Smooth muscle cell (in vitro differentiated cells): ENCODE data around the gene GSS. TPM values are rescaled to one million over a fixed set of nuclear protein-coding genes. Genes with fewer than 3 reads are reported as not detected.

Source experiments
- DNase-seq: peaks from one replicate; lab custom pipeline; 2025; ENCODE audit not compliant: unreplicated experiment; lab: John Stamatoyannopoulos, UW
- H2AFZ ChIP-seq: fragments of 200-600 bp; sonication (generic); 2 replicates; pipeline ENCODE4 v1.6.0; 2016; ENCODE audit warnings: antibody characterized with exemption, low read depth, mild to moderate bottlenecking
- H3F3A ChIP-seq: fragments of 200-600 bp; sonication (generic); 2 replicates; pipeline ENCODE4 v1.6.0; 2017; ENCODE audit warnings: antibody characterized with exemption, low read depth
- H3K27ac ChIP-seq: fragments of 200-600 bp; sonication (generic); 2 replicates; pipeline ENCODE4 v1.5.1; 2016; ENCODE audit warnings: low read depth, mild to moderate bottlenecking
- H3K27me3 ChIP-seq: fragments of 200-600 bp; sonication (generic); 2 replicates; pipeline ENCODE4 v1.6.1; 2016; ENCODE audit warnings: low read depth, mild to moderate bottlenecking
- H3K36me3 ChIP-seq: fragments of 200-600 bp; sonication (generic); 2 replicates; pipeline ENCODE4 v1.5.1; 2016; ENCODE audit warnings: low read depth
- H3K4me1 ChIP-seq: fragments of 200-600 bp; sonication (generic); 2 replicates; pipeline ENCODE4 v1.5.1; 2016; ENCODE audit warnings: low read depth
- H3K4me2 ChIP-seq: fragments of 200-600 bp; sonication (generic); 2 replicates; pipeline ENCODE4 v1.6.0; 2016; ENCODE audit warnings: mild to moderate bottlenecking
- H3K4me3 ChIP-seq: fragments of 200-600 bp; sonication (generic); 2 replicates; pipeline ENCODE4 v1.5.1; 2016; ENCODE audit warnings: mild to moderate bottlenecking
- H3K79me2 ChIP-seq: fragments of 200-600 bp; sonication (generic); 2 replicates; pipeline ENCODE4 v1.6.0; 2016; ENCODE audit warnings: low read depth, mild to moderate bottlenecking
- H3K9ac ChIP-seq: fragments of 200-600 bp; sonication (generic); 2 replicates; pipeline ENCODE4 v1.6.0; 2016; ENCODE audit warnings: low read depth
- H3K9me3 ChIP-seq: fragments of 200-600 bp; sonication (generic); replicated peaks from 2 replicates; pipeline ENCODE4 v1.5.1; 2016; ENCODE audit warnings: low read depth
- H4K20me1 ChIP-seq: fragments of 200-600 bp; sonication (generic); 2 replicates; pipeline ENCODE4 v1.6.0; 2016; ENCODE audit warnings: low read depth
- WGBS: methylation state at CpG from one replicate; pipeline ENCODE4 v1.1.7; 2016; ENCODE audit warnings: low lambda C conversion rate; 5-methylcytosine and 5-hydroxymethylcytosine counted together
- polyA plus RNA-seq: library from polyadenylated mRNA; unstranded; fragments of >200 nt; fragmentation: Nextera tagmentation; extraction: Ambion mirVana; gene quantifications from 2 replicates; pipeline ENCODE4 v1.2.1, GENCODE V29; 2016
- total RNA-seq: library from RNA; depleted of rRNA; stranded (reverse); fragments of >200 nt; gene quantifications from 2 replicates; pipeline ENCODE4 v1.2.3, GENCODE V29; 2014
- TF ChIP-seq, protein P1 (sequence below): fragments of 200-600 bp; sonication (generic); IDR thresholded peaks from 2 replicates; pipeline ENCODE4 v1.5.1; 2017; ENCODE audit warnings: borderline replicate concordance, mild to moderate bottlenecking, antibody characterized with exemption; ENCODE audit not compliant: insufficient read depth, poor library complexity, severe bottlenecking

Gene GSS
- total and polyA plus RNA-seq, 2 experiments from 2014 or later: 48.4 to 71.6 TPM

DNA sequence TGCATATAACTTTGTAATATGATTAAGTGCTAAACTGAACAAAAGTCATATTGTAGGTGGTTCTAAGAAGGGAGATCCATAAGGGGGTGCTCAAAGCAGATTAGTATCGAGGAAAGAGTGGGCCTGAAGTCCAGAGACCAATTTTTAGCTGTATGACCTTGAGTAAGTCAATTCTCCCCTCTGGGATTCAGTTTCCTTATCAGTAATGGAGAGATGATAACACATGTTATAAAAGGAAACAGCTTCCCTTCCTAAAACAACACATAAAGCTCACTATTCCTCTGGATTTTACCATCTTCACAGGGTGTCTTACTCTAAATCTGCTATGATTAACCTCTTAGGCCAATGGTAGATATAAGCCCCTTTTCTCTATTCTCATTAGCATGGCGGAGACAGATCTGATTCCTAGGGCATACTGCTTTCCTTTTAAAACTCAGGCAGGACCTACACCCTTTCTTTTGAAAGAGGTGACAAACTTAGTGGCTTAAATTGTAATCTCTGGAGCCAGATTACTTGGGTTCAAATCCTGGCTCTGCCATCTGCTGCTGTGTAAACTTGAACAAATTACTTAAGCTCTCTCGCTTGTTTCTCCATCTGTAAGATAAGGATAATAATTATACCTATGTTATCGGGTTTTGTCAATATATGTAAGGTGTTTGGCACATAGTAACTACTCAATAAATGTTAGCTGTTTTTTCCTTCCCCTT, 39.7 kb downstream of the GSS start:
- Histone ChIP-seq H3K79me2 (no peaks in the 10 kb centered on the region), H3K4me3 (no peak overlapping the region), H3K9me3 (no peaks in the 10 kb centered on the region), H3K27ac (no peak overlapping the region), H4K20me1 (no peaks in the 10 kb centered on the region), H3K36me3 (no peaks in the 10 kb centered on the region), H2AFZ (no peak overlapping the region), H3K4me1 (no peaks in the 10 kb centered on the region), H3K4me2 (no peak overlapping the region), H3K9ac (no peak overlapping the region), H3K27me3 (no peaks in the 10 kb centered on the region), H3F3A (no peaks in the 10 kb centered on the region)
- WGBS: 91% methylated on average over 4 of the region's 4 CpGs
- TF ChIP-seq, protein P1, sequence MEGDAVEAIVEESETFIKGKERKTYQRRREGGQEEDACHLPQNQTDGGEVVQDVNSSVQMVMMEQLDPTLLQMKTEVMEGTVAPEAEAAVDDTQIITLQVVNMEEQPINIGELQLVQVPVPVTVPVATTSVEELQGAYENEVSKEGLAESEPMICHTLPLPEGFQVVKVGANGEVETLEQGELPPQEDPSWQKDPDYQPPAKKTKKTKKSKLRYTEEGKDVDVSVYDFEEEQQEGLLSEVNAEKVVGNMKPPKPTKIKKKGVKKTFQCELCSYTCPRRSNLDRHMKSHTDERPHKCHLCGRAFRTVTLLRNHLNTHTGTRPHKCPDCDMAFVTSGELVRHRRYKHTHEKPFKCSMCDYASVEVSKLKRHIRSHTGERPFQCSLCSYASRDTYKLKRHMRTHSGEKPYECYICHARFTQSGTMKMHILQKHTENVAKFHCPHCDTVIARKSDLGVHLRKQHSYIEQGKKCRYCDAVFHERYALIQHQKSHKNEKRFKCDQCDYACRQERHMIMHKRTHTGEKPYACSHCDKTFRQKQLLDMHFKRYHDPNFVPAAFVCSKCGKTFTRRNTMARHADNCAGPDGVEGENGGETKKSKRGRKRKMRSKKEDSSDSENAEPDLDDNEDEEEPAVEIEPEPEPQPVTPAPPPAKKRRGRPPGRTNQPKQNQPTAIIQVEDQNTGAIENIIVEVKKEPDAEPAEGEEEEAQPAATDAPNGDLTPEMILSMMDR: no peak
- no peak for DNase-seq

DNA sequence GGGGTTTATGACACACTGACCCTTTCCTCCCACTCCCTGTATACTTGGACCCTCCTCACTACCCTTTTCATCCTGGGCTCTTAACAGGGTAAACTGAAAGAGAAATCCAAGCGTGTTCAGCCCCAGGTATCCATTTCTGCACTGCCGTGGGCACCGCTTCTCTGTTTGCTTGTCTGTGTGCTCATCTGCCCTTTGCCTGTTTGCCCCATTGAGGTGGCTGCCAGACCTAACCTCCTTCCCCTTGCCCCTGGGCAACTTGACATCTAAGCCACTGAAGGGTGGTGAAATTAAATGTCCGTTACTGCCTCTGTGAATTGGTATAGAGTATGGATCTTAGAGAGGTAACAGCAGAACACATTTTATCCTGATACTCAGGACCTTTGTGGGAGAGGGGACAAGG, 40.5 kb downstream of the GSS start:
- Histone ChIP-seq H3K4me1 (no peaks in the 10 kb centered on the region), H3K27ac (no peak overlapping the region), H3K4me2 (no peak overlapping the region), H3K9ac (no peak overlapping the region), H3K36me3 (no peaks in the 10 kb centered on the region), H3K27me3 (no peaks in the 10 kb centered on the region), H3K9me3 (no peaks in the 10 kb centered on the region), H3K79me2 (no peaks in the 10 kb centered on the region), H2AFZ (no peak overlapping the region), H3K4me3 (no peak overlapping the region), H4K20me1 (peaks cover 2% of the 10 kb centered on the region), H3F3A (no peaks in the 10 kb centered on the region)
- WGBS: 99% methylated on average over 4 of the region's 4 CpGs
- no peak for DNase-seq
- TF ChIP-seq, protein P1: no peak

DNA sequence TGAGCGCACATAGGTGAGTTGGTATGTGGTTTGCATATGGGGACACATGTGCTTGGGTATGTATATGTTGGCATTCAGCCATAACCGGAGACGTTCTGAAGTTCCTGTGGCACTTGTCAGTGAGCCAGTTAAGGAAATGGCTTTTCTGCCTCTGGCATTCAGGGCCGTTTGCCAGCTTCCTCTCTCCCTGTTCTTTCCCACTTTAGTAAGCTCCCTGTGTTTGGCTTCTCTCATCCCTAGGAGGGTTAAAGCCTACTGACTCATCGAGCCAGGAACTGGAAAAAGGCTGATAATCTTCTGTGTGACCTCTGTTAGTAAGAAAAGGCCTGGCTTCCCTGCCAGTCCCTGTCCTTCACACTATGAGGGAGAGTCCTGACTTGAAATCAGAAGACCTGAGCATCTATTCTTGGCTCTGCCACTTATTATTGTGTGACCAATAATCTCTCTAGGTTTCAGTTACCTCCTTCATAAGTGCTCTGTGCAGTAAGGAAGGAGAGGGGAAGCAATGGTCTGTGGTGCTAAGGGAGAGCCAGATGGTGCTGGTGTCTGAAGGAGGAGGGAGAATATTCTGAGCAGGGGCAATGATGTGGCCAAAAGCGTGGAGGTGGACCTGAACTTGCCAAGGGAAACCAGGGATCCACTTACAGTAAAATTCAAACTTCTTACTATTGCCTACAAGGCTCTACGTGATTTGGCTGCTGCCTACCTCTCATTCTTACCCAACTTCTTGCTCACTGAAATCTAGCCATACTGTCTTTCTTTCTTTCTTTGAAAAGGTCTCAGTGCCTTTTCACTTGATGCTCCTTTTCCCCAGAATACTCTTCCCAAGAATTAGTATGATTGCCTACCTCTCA, 47.8 kb downstream of the GSS start:
- H3K9ac ChIP-seq: no peak overlapping the region
- H4K20me1 ChIP-seq: peaks cover 19% of the 10 kb centered on the region
- H3K4me2 ChIP-seq: peak overlapping the region; percentile 38
- H3K4me1 ChIP-seq: peaks cover 4% of the 10 kb centered on the region
- peaks cover 14% of the 10 kb centered on the region for H3F3A ChIP-seq
- no peaks in the 10 kb centered on the region for H3K27me3 ChIP-seq
- WGBS: 40% methylated on average over 7 of the region's 7 CpGs
- H3K36me3 ChIP-seq: no peaks in the 10 kb centered on the region
- TF ChIP-seq, protein P1: no peak
- peak overlapping the region; percentile 36 for H3K27ac ChIP-seq
- DNase-seq: no peak
- no peaks in the 10 kb centered on the region for H3K9me3 ChIP-seq
- no peaks in the 10 kb centered on the region for H3K79me2 ChIP-seq
- H3K4me3 ChIP-seq: no peak overlapping the region
- no peak overlapping the region for H2AFZ ChIP-seq
